ENCODE data around the gene DUSP7.

The DUSP7 gene

GRCh38 chr3:52095990-52096775 is 39.8 kb upstream of the DUSP7 start:
- peak; percentile 82 for DNase-seq (ENCODE audit: low read depth)
- H3K4me3 ChIP-seq (ENCODE audit: low read length): no peak overlapping the region
- no peak for TF ChIP-seq CTCF (IDR thresholded peaks at IDR 0.05; ENCODE audit: insufficient read depth, low read depth, low read length, missing control alignments)

- DNase-seq (ENCODE audit: low read depth): no peak
Observed at GRCh38 chr3:52094571-52095485, 38.5 kb upstream of the DUSP7 start.

GRCh38 chr3:52093756-52094545 is 37.6 kb upstream of the DUSP7 start:
- H3K4me3 ChIP-seq (ENCODE audit: low read length): no peak overlapping the region
- peak; percentile 42 for DNase-seq (ENCODE audit: low read depth)
- no peak for TF ChIP-seq CTCF (IDR thresholded peaks at IDR 0.05; ENCODE audit: insufficient read depth, low read depth, low read length, missing control alignments)

More at GRCh38 chr3:52094571-52095485, 38.5 kb upstream of the DUSP7 start:
- no peak for TF ChIP-seq CTCF (IDR thresholded peaks at IDR 0.05; ENCODE audit: insufficient read depth, low read depth, low read length, missing control alignments)
- no peak overlapping the region for H3K4me3 ChIP-seq (ENCODE audit: low read length)

- DNase-seq (ENCODE audit: low read depth): no peak
- no peak overlapping the region for H3K4me3 ChIP-seq (ENCODE audit: low read length)
- TF ChIP-seq CTCF (IDR thresholded peaks at IDR 0.05; ENCODE audit: insufficient read depth, low read depth, low read length, missing control alignments): no peak
Observed at GRCh38 chr3:52092891-52093290, 36.5 kb upstream of the DUSP7 start.

- H3K4me3 ChIP-seq (ENCODE audit: low read length): no peak overlapping the region
- TF ChIP-seq CTCF (IDR thresholded peaks at IDR 0.05; ENCODE audit: insufficient read depth, low read depth, low read length, missing control alignments): no peak
- no peak for DNase-seq (ENCODE audit: low read depth)
Observed at GRCh38 chr3:52092271-52092660, 35.9 kb upstream of the DUSP7 start.

GRCh38 chr3:52091586-52092270 is 35.4 kb upstream of the DUSP7 start:
- no peak for DNase-seq (ENCODE audit: low read depth)
- TF ChIP-seq CTCF (IDR thresholded peaks at IDR 0.05; ENCODE audit: insufficient read depth, low read depth, low read length, missing control alignments): no peak

More at GRCh38 chr3:52091586-52092270, 35.4 kb upstream of the DUSP7 start:
- H3K4me3 ChIP-seq (ENCODE audit: low read length): no peak overlapping the region

All from epithelial cell of esophagus (primary cell).